Ovary (tissue), 3 donors: ENCODE measurements around the gene WRNIP1.

ENCODE experiments used
- CTCF ChIP-seq, 3 donors: fragments of 450-650 bp in 2 of 3; fragments of 200-600 bp in 1 of 3; IDR thresholded peaks; one replicate each; pipeline versions ENCODE4 v1.5.1 to v1.8.0; 2016 to 2022; ENCODE audit warnings: antibody characterized with exemption in 3 of 3, mild to moderate bottlenecking in 1 of 3
- EP300 ChIP-seq: sonication (generic); formaldehyde crosslinking; IDR thresholded peaks from one replicate; pipeline ENCODE4 v1.6.1; 2017; ENCODE audit warnings: antibody characterized with exemption
- donor health status: DM: no; HTN: no; CAD: no.

GRCh38 chr6:2750832-2751231, 14.4 kb upstream of the WRNIP1 start, which contains the start of gene MYLK4:
- TF ChIP-seq EP300, result no peak
- TF ChIP-seq CTCF (IDR thresholded peaks at IDR 0.05), result no peak
